Mucosa of descending colon (tissue), 3 donors: ENCODE measurements around the gene ATAD3B. TPM values are rescaled to one million over a fixed set of nuclear protein-coding genes. Genes with fewer than 3 reads are reported as not detected.
"Not testable (repeated sequence)": the region's sequence is repeated elsewhere in the genome, so short reads cannot be mapped to it uniquely, and the experiment has no call there.

Experiments used
- ATAC-seq: fragments of 200-7000 bp; cut with Tn5 transposase; one replicate; pipeline ENCODE4 v1.9.1; 2020; ENCODE audit warnings: mild to moderate bottlenecking, moderate library complexity
- DNase-seq, 3 donors: peaks; one replicate each; pipeline ENCODE4 v3.0.0-alpha.2; 2020
- H3K36me3 ChIP-seq: fragments of 200-600 bp; one replicate; pipeline ENCODE4 v1.8.0; 2021; ENCODE audit warnings: low read depth, mild to moderate bottlenecking
- H3K4me1 ChIP-seq: fragments of 200-600 bp; one replicate; pipeline ENCODE4 v1.8.0; 2021; ENCODE audit warnings: low read depth, mild to moderate bottlenecking
- H3K4me3 ChIP-seq: fragments of 200-600 bp; one replicate; pipeline ENCODE4 v1.8.0; 2021; ENCODE audit warnings: mild to moderate bottlenecking
- H3K9me3 ChIP-seq: fragments of 200-600 bp; one replicate; pipeline ENCODE4 v1.8.0; 2021; ENCODE audit warnings: mild to moderate bottlenecking
- CTCF ChIP-seq: fragments of 200-600 bp; IDR thresholded peaks from one replicate; pipeline ENCODE4 v1.8.0; 2022; ENCODE audit warnings: antibody characterized with exemption, mild to moderate bottlenecking
- intact Hi-C, 2 donors: fragments of 100-400 bp; cut with DNase I in 1 of 2; cut with micrococcal nuclease in 1 of 2; formaldehyde crosslinking; loops; one replicate each; pipeline versions ENCODE4 v1.11.0 to v1.11.1; 2022; cut with DNase I, micrococcal nuclease
- total RNA-seq, 3 donors: library from RNA; stranded (reverse); fragmentation: NEBNext Ultra II Directional in 2 of 3; extraction: Animal tissue kit (Norgen Biotek cat#: 25700) in 2 of 3; gene quantifications; one replicate each; pipeline versions ENCODE4 v1.2.1 to v1.2.4, GENCODE V29; 2021 to 2023
- donor health status: DM: no; HTN: no; CAD: no; lungs with moderate emphysema.
- donor health status: DM: no; HTN: no; CAD: no.
- donor health status: DM: no; HTN: yes; CAD: no.

The ATAD3B gene
- total RNA-seq, 3 donors from 2014 or later: 22.8 to 30.9 (median 25.4) TPM

GRCh38 chr1:1428174-1428573 is 43.4 kb upstream of the ATAD3B start:
- Histone ChIP-seq H3K4me3 (no peak overlapping the region), H3K9me3 (no peaks in the 10 kb centered on the region), H3K36me3 (no peaks in the 10 kb centered on the region), H3K4me1 (peaks cover 24% of the 10 kb centered on the region)
- ATAC-seq: no peak
- DNase-seq: peak in 1 of 3 donors; percentile 44
- intact Hi-C loops: no loop called here
- no peak for TF ChIP-seq CTCF

- H3K4me1 ChIP-seq: peaks cover 32% of the 10 kb centered on the region
These were observed 42.6 kb upstream of the ATAD3B start for GRCh38 chr1:1428967-1429366.

GRCh38 chr1:1429671-1430073 is 41.9 kb upstream of the ATAD3B start:
- intact Hi-C loops: no loop called here
- peaks cover 39% of the 10 kb centered on the region for H3K4me1 ChIP-seq
- H3K4me3 ChIP-seq: no peak overlapping the region
- DNase-seq: peak in 1 of 3 donors; percentile 48
- no peak for TF ChIP-seq CTCF
- H3K36me3 ChIP-seq: no peaks in the 10 kb centered on the region
- H3K9me3 ChIP-seq: no peaks in the 10 kb centered on the region
- ATAC-seq: no peak

More at GRCh38 chr1:1428967-1429366, 42.6 kb upstream of the ATAD3B start:
- intact Hi-C loops, DNase-seq, ATAC-seq, H3K4me3 ChIP-seq, H3K36me3 ChIP-seq, H3K9me3 ChIP-seq: not testable (repeated sequence)

- TF ChIP-seq CTCF: no peak
- Histone ChIP-seq H3K4me1 (peaks cover 46% of the 10 kb centered on the region), H3K9me3 (no peaks in the 10 kb centered on the region), H3K4me3 (no peak overlapping the region), H3K36me3 (no peaks in the 10 kb centered on the region)
- ATAC-seq: no peak
- DNase-seq: peak; percentile 48 to 74 (median 61)
- intact Hi-C loops: no loop called here
These were observed 41.2 kb upstream of the ATAD3B start for GRCh38 chr1:1430114-1430982.

- Histone ChIP-seq H3K4me3 (no peak overlapping the region), H3K9me3 (no peaks in the 10 kb centered on the region), H3K36me3 (no peaks in the 10 kb centered on the region), H3K4me1 (peaks cover 51% of the 10 kb centered on the region)
- peak; percentile 27 for ATAC-seq
- intact Hi-C loops: no loop called here
- TF ChIP-seq CTCF: no peak
- DNase-seq: peak in 2 of 3 donors; percentile 42 to 62
These were observed 40.3 kb upstream of the ATAD3B start for GRCh38 chr1:1430992-1431844.
